Lower leg skin (tissue), 4 donors: ENCODE data around the gene DNAH6. TPM values are rescaled to one million over a fixed set of nuclear protein-coding genes. Genes with fewer than 3 reads are reported as not detected.

Source experiments
- DNase-seq, 2 donors: peaks; one replicate each; pipeline ENCODE4 v3.0.0-alpha.2; 2019; ENCODE audit warnings: low spot score in 2 of 2
- H3K4me3 ChIP-seq: fragments of 200-600 bp; sonication (generic); 2 replicates; pipeline ENCODE4 v1.5.1; 2017; ENCODE audit warnings: mild to moderate bottlenecking, low read depth; ENCODE audit not compliant: poor library complexity, severe bottlenecking
- POLR2A ChIP-seq, 2 donors: fragments of 450-650 bp; IDR thresholded peaks; one replicate each; pipeline ENCODE4 v1.6.1; 2016 to 2017; ENCODE audit warnings: antibody characterized with exemption in 2 of 2, mild to moderate bottlenecking in 1 of 2, moderate library complexity in 1 of 2
- WGBS, 2 donors: methylation state at CpG; one replicate each; pipeline ENCODE4 v1.1.5; 2018; 5-methylcytosine and 5-hydroxymethylcytosine counted together
- intact Hi-C: fragments of 100-400 bp; cut with DNase I; formaldehyde crosslinking; loops from one replicate; pipeline ENCODE4 v1.15.0; 2023; ENCODE audit warnings: low total_unique reads
- total RNA-seq, 4 donors: library from RNA; depleted of rRNA; stranded (reverse); fragments of >200 nt; gene quantifications; one replicate each; pipeline ENCODE4 v1.1.0, GENCODE V29; 2016
- TF ChIP-seq, protein P1 (sequence below), 3 donors: fragments of 450-650 bp; IDR thresholded peaks; one replicate each; pipeline ENCODE4 v1.5.1; 2016; ENCODE audit warnings: antibody characterized with exemption in 3 of 3, mild to moderate bottlenecking in 3 of 3, moderate library complexity in 2 of 3

The DNAH6 gene
- total RNA-seq, 4 donors from 2014 or later: 0.02 to 0.72 (median 0.25) TPM

- intact Hi-C loops: no loop called here
- H3K4me3 ChIP-seq: no peak overlapping the region
- no peak for DNase-seq
- WGBS, 2 donors: 91 to 96% methylated on average over 6 of the region's 6 CpGs
- TF ChIP-seq, protein P1, sequence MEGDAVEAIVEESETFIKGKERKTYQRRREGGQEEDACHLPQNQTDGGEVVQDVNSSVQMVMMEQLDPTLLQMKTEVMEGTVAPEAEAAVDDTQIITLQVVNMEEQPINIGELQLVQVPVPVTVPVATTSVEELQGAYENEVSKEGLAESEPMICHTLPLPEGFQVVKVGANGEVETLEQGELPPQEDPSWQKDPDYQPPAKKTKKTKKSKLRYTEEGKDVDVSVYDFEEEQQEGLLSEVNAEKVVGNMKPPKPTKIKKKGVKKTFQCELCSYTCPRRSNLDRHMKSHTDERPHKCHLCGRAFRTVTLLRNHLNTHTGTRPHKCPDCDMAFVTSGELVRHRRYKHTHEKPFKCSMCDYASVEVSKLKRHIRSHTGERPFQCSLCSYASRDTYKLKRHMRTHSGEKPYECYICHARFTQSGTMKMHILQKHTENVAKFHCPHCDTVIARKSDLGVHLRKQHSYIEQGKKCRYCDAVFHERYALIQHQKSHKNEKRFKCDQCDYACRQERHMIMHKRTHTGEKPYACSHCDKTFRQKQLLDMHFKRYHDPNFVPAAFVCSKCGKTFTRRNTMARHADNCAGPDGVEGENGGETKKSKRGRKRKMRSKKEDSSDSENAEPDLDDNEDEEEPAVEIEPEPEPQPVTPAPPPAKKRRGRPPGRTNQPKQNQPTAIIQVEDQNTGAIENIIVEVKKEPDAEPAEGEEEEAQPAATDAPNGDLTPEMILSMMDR (IDR thresholded peaks at IDR 0.05): no peak
- no peak for TF ChIP-seq POLR2A (IDR thresholded peaks at IDR 0.05)
Measured at GRCh38 chr2:84816426-84817026, 300.2 kb downstream of the DNAH6 start.

DNA sequence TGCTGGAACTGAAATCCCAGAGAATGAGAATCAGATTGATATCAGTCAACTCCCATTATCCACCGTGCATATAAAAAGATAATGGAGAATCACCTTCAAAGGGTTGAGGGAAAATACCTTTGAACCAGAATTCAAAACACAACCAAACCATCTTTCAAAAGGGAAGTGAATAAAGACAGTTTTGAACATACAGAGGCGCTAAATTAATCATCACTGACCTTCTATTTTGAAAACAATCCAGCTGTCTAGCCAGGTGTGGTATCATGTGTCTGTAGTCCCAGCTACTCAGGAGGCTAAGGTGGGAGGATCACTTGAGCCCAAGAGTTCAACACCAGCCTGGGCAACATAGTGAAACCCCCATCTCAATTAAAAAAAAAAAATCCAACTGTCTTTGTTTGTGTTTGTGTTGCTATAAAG is 300.9 kb downstream of the DNAH6 start:
- TF ChIP-seq, protein P1 (IDR thresholded peaks at IDR 0.05): no peak
- no peak for TF ChIP-seq POLR2A (IDR thresholded peaks at IDR 0.05)
- intact Hi-C loops: no loop called here
- no peak overlapping the region for H3K4me3 ChIP-seq
- 70 to 72% methylated on average over 2 of the region's 2 CpGs for whole genome bisulfite sequencing, 2 donors
- no peak for DNase-seq

DNA sequence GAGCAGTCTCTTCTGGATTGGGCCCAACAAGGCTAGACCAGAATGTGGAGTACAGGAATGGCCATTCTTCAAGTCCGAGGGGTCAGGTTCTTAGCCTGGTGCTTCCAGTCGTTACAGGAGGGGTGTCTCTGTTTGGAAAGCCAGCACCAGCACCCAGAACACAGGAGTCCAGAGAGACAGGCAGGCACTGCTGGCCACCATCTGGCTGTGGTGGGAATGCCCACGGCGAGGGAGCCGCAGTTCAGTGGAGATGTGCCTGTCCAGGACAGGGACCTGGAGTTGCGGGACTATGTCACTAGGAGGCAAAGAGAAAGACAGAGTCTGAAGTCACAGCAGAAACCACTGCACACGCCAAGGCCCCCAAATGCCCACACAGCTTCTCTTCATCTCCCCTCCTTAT is 305.5 kb downstream of the DNAH6 start:
- intact Hi-C loops: no loop called here
- TF ChIP-seq, protein P1 (IDR thresholded peaks at IDR 0.05): no peak
- no peak for TF ChIP-seq POLR2A (IDR thresholded peaks at IDR 0.05)
- no peak overlapping the region for H3K4me3 ChIP-seq
- DNase-seq: no peak
- WGBS, 2 donors: 93 to 96% methylated on average over 5 to 7 of the region's 7 CpGs

DNA sequence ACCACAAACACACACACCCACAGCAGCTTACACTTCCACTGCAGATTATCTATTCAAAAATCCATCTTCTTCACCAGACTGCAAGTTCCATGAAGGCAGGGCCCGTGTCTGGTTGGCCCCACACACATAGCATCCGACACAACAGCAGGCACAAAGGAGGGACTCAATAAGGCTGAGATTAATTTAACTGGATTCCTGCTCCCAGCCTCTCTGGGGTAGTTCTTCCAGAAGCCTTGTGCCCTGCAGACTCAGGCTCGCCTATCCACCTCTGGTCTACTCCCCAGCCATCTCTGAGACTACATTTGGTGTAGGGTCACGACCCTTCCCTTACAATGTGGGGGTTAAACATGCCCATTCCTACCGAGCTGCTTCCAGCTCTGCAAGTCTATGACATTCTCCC is 306.9 kb downstream of the DNAH6 start:
- TF ChIP-seq POLR2A (IDR thresholded peaks at IDR 0.05): no peak
- TF ChIP-seq, protein P1 (IDR thresholded peaks at IDR 0.05): no peak
- intact Hi-C loops: no loop called here
- WGBS, 2 donors: 66 to 79% methylated on average over 5 of the region's 5 CpGs
- no peak overlapping the region for H3K4me3 ChIP-seq
- peak in 1 of 2 donors; percentile 36 for DNase-seq

- peak in 1 of 2 donors; percentile 65 for DNase-seq
- intact Hi-C loops: no loop called here
- TF ChIP-seq, protein P1 (IDR thresholded peaks at IDR 0.05): no peak
- TF ChIP-seq POLR2A (IDR thresholded peaks at IDR 0.05): no peak
- WGBS, 2 donors: 92 to 94% methylated on average over 21 of the region's 21 CpGs
- no peak overlapping the region for H3K4me3 ChIP-seq
Measured at GRCh38 chr2:84823788-84824187, 307.5 kb downstream of the DNAH6 start.
